Ascending aorta (tissue), 2 donors: ENCODE results near the gene CPNE6. TPM values are rescaled to one million over a fixed set of nuclear protein-coding genes. Genes with fewer than 3 reads are reported as not detected.

Experiments used
- DNase-seq, 2 donors: peaks; one replicate each; pipeline ENCODE4 v3.0.0-alpha.2; 2019; ENCODE audit warnings: low spot score in 2 of 2
- H3K27ac ChIP-seq, 2 donors: fragments of 200-600 bp; sonication (generic); one replicate each; pipeline ENCODE4 v1.5.1; 2016 to 2017; ENCODE audit warnings: mild to moderate bottlenecking in 1 of 2
- H3K27me3 ChIP-seq: fragments of 200-600 bp; sonication (generic); one replicate; pipeline ENCODE4 v1.5.1; 2017
- H3K36me3 ChIP-seq, 2 donors: fragments of 200-600 bp; sonication (generic); one replicate each; pipeline ENCODE4 v1.5.1; 2016
- H3K4me1 ChIP-seq, 2 donors: fragments of 200-600 bp; sonication (generic); one replicate each; pipeline ENCODE4 v1.5.1; 2016 to 2017; ENCODE audit warnings: mild to moderate bottlenecking in 1 of 2
- H3K4me3 ChIP-seq, 2 donors: fragments of 200-600 bp; sonication (generic); one replicate each; pipeline ENCODE4 v1.5.1; 2016 to 2017; ENCODE audit warnings: mild to moderate bottlenecking in 1 of 2
- H3K9me3 ChIP-seq, 2 donors: fragments of 200-600 bp; sonication (generic); one replicate each; pipeline ENCODE4 v1.5.1; 2016
- intact Hi-C: fragments of 100-400 bp; cut with DNase I; formaldehyde crosslinking; loops from one replicate; pipeline ENCODE4 v1.15.1; 2023
- total RNA-seq: library from RNA; depleted of rRNA; stranded (reverse); fragments of >200 nt; gene quantifications from one replicate; pipeline ENCODE4 v1.1.0, GENCODE V29; 2016
- TF ChIP-seq, protein P1 (sequence below), 3 experiments: fragments of 200-600 bp in 2 of 3; fragments of 450-650 bp in 1 of 3; sonication (generic) in 2 of 3; IDR thresholded peaks; one replicate each; pipeline ENCODE4 v1.5.1; 2016 to 2019; ENCODE audit warnings: antibody characterized with exemption in 3 of 3, mild to moderate bottlenecking in 1 of 3, moderate library complexity in 1 of 3

The CPNE6 gene
- total RNA-seq, 1 donor from 2014 or later: not detected

DNA sequence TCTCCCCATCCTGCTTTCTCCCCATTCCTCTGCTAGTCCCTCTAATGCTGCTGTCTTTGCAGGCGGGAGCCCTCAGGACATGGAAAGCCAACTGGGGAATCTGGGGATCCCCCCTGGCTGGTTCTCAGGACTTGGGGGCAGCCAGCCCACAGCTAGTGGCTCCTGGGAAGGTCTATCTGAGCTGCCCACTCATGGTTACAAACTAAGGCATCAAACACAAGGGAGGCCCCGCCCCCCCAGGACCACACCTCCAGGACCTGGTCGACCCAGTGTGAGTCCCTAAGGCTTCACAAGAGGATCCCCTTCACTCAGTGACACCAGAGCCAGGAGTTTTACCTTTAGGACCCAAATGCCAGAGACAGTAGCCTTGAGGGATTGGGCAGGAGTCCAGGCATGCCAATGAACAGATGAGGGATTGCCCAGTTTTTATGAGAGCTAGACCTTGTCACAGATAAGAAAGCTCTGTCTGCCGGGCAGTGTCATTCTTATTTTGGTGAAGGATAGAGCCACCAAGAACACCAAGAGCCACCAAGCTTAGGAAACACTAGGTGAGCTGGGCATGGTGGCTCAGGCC lies 8.0 kb upstream of the CPNE6 start:
- TF ChIP-seq, protein P1, sequence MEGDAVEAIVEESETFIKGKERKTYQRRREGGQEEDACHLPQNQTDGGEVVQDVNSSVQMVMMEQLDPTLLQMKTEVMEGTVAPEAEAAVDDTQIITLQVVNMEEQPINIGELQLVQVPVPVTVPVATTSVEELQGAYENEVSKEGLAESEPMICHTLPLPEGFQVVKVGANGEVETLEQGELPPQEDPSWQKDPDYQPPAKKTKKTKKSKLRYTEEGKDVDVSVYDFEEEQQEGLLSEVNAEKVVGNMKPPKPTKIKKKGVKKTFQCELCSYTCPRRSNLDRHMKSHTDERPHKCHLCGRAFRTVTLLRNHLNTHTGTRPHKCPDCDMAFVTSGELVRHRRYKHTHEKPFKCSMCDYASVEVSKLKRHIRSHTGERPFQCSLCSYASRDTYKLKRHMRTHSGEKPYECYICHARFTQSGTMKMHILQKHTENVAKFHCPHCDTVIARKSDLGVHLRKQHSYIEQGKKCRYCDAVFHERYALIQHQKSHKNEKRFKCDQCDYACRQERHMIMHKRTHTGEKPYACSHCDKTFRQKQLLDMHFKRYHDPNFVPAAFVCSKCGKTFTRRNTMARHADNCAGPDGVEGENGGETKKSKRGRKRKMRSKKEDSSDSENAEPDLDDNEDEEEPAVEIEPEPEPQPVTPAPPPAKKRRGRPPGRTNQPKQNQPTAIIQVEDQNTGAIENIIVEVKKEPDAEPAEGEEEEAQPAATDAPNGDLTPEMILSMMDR (IDR thresholded peaks at IDR 0.05): no peak
- intact Hi-C loops: no loop called here
- DNase-seq: no peak

DNA sequence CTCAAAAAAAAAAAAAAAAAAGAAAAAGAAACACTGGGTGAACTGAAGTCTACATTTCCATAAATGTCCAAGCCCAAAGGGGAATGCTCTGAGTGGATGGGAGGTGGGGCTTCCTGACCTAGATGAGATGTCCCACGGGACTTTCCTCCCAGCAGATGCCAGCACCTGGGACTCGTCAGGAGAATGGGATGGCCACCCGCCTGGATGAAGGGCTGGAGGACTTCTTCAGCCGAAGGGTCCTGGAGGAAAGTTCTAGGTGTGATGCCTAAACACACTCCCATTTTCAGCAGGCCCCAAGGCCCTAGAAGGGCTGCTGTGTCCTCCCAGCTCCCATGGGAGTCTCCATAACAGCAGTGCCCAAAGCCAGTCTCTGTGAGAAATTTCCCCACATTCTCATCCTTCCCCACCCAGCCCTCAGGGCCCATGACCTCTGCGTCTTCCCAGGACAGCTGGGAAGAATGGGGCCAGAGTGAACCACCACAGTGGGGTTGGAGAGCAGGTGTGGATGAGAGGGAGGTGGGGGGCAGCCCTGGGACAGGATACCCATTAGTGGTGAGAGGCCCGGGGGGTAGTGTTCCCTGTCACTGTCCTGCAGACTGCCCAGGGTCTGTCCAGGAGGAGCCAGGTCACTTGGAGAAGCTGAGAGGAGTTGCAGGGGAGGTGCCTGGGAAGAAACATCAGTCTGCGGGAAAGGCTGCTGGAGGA lies 7.1 kb upstream of the CPNE6 start:
- Histone ChIP-seq H3K36me3 (no peaks in the 10 kb centered on the region), H3K4me3 (no peak overlapping the region), H3K4me1 (no peaks in the 10 kb centered on the region), H3K27me3 (no peaks in the 10 kb centered on the region), H3K27ac (no peak overlapping the region), H3K9me3 (no peaks in the 10 kb centered on the region)
- TF ChIP-seq, protein P1 (IDR thresholded peaks at IDR 0.05): no peak
- intact Hi-C loops: no loop called here
- DNase-seq: no peak

More for the DNA sequence above, 8.0 kb upstream of the CPNE6 start:
- no peaks in the 10 kb centered on the region for H3K36me3 ChIP-seq
- H3K27me3 ChIP-seq: no peaks in the 10 kb centered on the region
- no peaks in the 10 kb centered on the region for H3K9me3 ChIP-seq
- no peak overlapping the region for H3K4me3 ChIP-seq
- no peak overlapping the region for H3K27ac ChIP-seq
- no peaks in the 10 kb centered on the region for H3K4me1 ChIP-seq

DNA sequence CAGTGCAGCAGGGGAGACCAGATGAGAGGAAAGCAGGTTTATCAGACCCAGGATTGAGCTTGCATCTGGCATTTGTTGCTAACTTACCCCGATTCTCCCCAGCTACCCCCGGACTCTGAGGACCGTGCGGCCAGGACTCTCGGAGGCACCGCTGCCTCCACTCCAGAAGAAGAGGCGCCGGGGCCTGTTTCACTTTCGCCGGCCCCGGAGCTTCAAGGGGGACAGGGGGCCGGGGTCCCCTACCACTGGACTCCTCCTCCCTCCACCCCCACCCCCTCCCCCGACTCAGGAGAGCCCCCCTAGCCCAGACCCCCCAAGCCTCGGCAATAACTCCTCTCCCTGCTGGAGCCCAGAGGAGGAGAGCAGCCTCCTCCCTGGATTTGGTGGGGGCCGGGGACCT lies 6.5 kb upstream of the CPNE6 start:
- no peak overlapping the region for H3K4me3 ChIP-seq
- H3K27me3 ChIP-seq: no peaks in the 10 kb centered on the region
- TF ChIP-seq, protein P1 (IDR thresholded peaks at IDR 0.05): no peak
- no peaks in the 10 kb centered on the region for H3K9me3 ChIP-seq
- H3K4me1 ChIP-seq: no peaks in the 10 kb centered on the region
- no peak overlapping the region for H3K27ac ChIP-seq
- H3K36me3 ChIP-seq: no peaks in the 10 kb centered on the region
- intact Hi-C loops: no loop called here
- DNase-seq: no peak

DNA sequence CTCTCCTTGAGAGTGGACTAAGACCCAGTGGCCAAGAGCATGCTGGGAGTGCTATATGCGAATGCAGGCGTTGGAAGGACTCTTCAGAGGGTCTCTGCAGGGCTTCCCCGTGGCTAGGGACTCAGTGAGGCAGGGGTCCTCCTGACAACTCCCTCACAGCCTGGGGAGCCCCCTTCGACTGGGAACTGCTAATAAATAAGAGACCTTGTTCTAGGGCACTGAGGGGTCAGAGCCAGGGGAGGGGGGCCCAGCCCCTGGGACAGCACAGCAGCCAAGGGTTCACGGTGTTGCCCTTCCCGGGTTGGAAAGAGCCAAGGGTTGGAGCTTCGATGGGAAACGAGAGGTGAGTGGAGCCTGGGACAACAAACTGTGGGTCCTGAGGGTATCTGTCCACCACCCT lies 6.0 kb upstream of the CPNE6 start:
- Histone ChIP-seq H3K27me3 (no peaks in the 10 kb centered on the region), H3K4me3 (no peak overlapping the region), H3K36me3 (no peaks in the 10 kb centered on the region), H3K27ac (no peak overlapping the region), H3K4me1 (no peaks in the 10 kb centered on the region), H3K9me3 (no peaks in the 10 kb centered on the region)
- TF ChIP-seq, protein P1 (IDR thresholded peaks at IDR 0.05): no peak
- intact Hi-C loops: no loop called here
- DNase-seq: no peak

DNA sequence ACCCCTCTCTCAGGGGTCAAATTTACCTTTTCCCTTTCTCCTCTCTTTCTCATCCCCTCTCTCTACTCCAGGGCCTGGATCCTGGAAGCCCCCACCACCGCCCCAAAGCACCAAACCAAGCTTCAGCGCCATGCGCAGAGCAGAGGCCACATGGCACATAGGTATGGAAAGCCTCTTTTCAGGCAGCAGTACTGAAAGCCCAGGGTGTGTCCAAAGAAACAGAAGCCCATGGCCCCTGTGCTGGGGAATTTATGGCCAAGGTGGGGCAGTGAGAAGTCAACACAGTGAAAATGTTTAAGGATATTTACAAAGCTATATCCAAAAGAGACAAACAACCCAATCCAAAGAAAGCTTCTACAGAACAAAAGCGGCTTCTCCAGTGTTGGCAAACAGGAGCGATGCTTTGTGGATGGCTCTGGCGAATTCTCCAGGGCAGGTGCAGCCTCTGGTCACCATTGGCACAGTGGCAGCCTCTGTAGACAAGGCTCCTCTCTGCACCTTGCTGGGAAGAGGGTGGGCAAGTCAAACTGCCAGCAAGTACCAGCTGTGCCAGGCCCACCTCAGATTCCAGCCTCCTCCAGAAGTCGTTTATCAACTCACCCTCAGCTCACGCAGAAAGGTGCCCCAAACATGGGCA lies 4.7 kb upstream of the CPNE6 start:
- Histone ChIP-seq H3K4me3 (no peak overlapping the region), H3K9me3 (no peaks in the 10 kb centered on the region), H3K27me3 (no peaks in the 10 kb centered on the region), H3K27ac (no peak overlapping the region), H3K36me3 (no peaks in the 10 kb centered on the region), H3K4me1 (peaks cover 0 to 2% of the 10 kb centered on the region in 2 donors)
- TF ChIP-seq, protein P1 (IDR thresholded peaks at IDR 0.05): no peak
- intact Hi-C loops: no loop called here
- DNase-seq: no peak
